Activated T-cell treated with anti-CD3 and anti-CD28 coated beads, Interleukin-2, amount 50 U/mL, for 72 hours (primary cell): ENCODE data around the gene LIPC. TPM values are rescaled to one million over a fixed set of nuclear protein-coding genes. Genes with fewer than 3 reads are reported as not detected.
A peak's percentile ranks its signal among the peaks of the same experiment; 100 is the strongest.

Experiments
- ATAC-seq, 2 donors: fragments of 150-1000 bp; cut with Tn5 transposase; replicated peaks in 1 of 2; 2 replicates each; pipeline ENCODE4 v1.10.0; 2021; ENCODE audit warnings: moderate library complexity in 2 of 2, mild to moderate bottlenecking in 1 of 2
- DNase-seq, 2 donors: peaks; one replicate each; pipeline ENCODE4 v3.0.0; 2021 to 2022; ENCODE audit warnings: mixed read lengths in 1 of 2
- H3K27ac Mint-ChIP-seq: one replicate; pipeline ENCODE4 v1.8.0; 2022; ENCODE audit warnings: mild to moderate bottlenecking, moderate library complexity, mixed read lengths
- H3K27me3 Mint-ChIP-seq: one replicate; pipeline ENCODE4 v1.8.0; 2022; ENCODE audit warnings: low read depth, mixed read lengths
- H3K36me3 Mint-ChIP-seq, 2 donors: one replicate each; pipeline ENCODE4 v1.8.0; 2022; ENCODE audit warnings: mixed read lengths in 2 of 2, mild to moderate bottlenecking in 1 of 2; ENCODE audit not compliant: insufficient read depth in 2 of 2
- H3K4me1 Mint-ChIP-seq: one replicate; pipeline ENCODE4 v1.8.0; 2022; ENCODE audit warnings: low read depth, mixed read lengths
- H3K4me3 Mint-ChIP-seq, 2 donors: one replicate each; pipeline ENCODE4 v1.8.0; 2022; ENCODE audit warnings: mild to moderate bottlenecking in 2 of 2, mixed read lengths in 2 of 2, moderate library complexity in 2 of 2
- H3K9me3 Mint-ChIP-seq, 2 donors: one replicate each; pipeline ENCODE4 v1.8.0; 2022; ENCODE audit warnings: mixed read lengths in 2 of 2
- total RNA-seq, 2 donors: library from RNA; stranded (reverse); gene quantifications; one replicate each; pipeline ENCODE4 v1.2.3, GENCODE V29; 2022

LIPC gene
- total RNA-seq, 2 donors from 2014 or later, result 0.93 to 2.2 TPM

DNA sequence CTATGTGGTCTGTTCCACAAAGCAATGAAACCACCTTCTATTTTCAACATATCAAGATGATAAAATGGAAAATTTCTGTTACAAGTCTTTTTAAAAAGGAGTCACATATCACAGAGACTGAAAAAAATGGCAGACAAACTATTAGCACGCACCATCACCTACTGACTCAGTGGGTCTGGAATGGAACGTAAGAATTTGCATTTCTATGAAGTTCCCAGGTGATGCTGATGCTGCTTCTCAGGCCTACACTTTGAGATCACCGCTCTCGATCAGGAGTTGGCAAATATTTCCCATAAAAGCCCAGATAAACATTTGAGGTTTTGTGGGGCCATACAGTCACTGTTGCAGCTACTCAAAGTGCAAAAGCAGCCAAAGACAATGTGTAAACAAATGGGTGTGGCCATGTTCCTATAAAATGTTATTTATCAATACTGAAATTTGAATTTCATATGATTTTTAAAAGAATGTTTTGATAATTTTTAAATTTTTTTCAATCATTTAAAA, 174.8 kb downstream of the LIPC start:
- ATAC-seq, result no peak
- peak overlapping the region; percentile 54 for H3K27ac Mint-ChIP-seq
- no peak overlapping the region for H3K4me3 Mint-ChIP-seq
- no peak for DNase-seq
- H3K9me3 Mint-ChIP-seq, result no peaks in the 10 kb centered on the region
- no peaks in the 10 kb centered on the region for H3K27me3 Mint-ChIP-seq
- H3K36me3 Mint-ChIP-seq, result peaks cover 5 to 10% of the 10 kb centered on the region in 2 donors
- H3K4me1 Mint-ChIP-seq, result peaks cover 12% of the 10 kb centered on the region

GRCh38 chr15:58608129-58608590, 176.4 kb downstream of the LIPC start:
- DNase-seq (no peak), ATAC-seq (no peak)
- Mint-ChIP-seq H3K27ac (peak overlapping the region; percentile 64), H3K4me1 (peaks cover 12% of the 10 kb centered on the region), H3K27me3 (no peaks in the 10 kb centered on the region), H3K4me3 (peak overlapping the region in 1 of 2 donors; percentile 41), H3K9me3 (peaks cover 0 to under 1% of the 10 kb centered on the region in 2 donors), H3K36me3 (peaks cover 8 to 10% of the 10 kb centered on the region in 2 donors)

GRCh38 chr15:58608711-58609110, 176.9 kb downstream of the LIPC start:
- H3K27me3 Mint-ChIP-seq, result no peaks in the 10 kb centered on the region
- no peak overlapping the region for H3K4me3 Mint-ChIP-seq
- H3K27ac Mint-ChIP-seq, result no peak overlapping the region
- ATAC-seq (no peak), DNase-seq (no peak)
- H3K9me3 Mint-ChIP-seq, result peaks cover 2 to 3% of the 10 kb centered on the region in 2 donors
- H3K36me3 Mint-ChIP-seq, result peaks cover 9 to 15% of the 10 kb centered on the region in 2 donors
- H3K4me1 Mint-ChIP-seq, result peaks cover 12% of the 10 kb centered on the region

GRCh38 chr15:58611731-58612676, 180.2 kb downstream of the LIPC start:
- Mint-ChIP-seq H3K4me3 (no peak overlapping the region), H3K27ac (no peak overlapping the region), H3K4me1 (peaks cover 18% of the 10 kb centered on the region), H3K9me3 (peaks cover 8 to 13% of the 10 kb centered on the region in 2 donors), H3K27me3 (no peaks in the 10 kb centered on the region), H3K36me3 (peaks cover 24 to 39% of the 10 kb centered on the region in 2 donors)
- ATAC-seq (no peak), DNase-seq (no peak)

- Mint-ChIP-seq H3K27ac (peak overlapping the region; percentile 12), H3K27me3 (no peaks in the 10 kb centered on the region), H3K9me3 (peaks cover 8 to 16% of the 10 kb centered on the region in 2 donors), H3K36me3 (peaks cover 32 to 61% of the 10 kb centered on the region in 2 donors), H3K4me1 (peaks cover 6% of the 10 kb centered on the region), H3K4me3 (no peak overlapping the region)
- no peak for ATAC-seq
- DNase-seq, result no peak
These were observed 184.4 kb downstream of the LIPC start for GRCh38 chr15:58616171-58616570.
